H1 (cell line): Measurements from ENCODE around the gene ARG2. TPM values are rescaled to one million over a fixed set of nuclear protein-coding genes. Genes with fewer than 3 reads are reported as not detected.
A peak's percentile ranks its signal among the peaks of the same experiment; 100 is the strongest.

Experiments
- CTCF ChIA-PET: fragments of 300-600 bp; sonication (Branson Sonifier 250); formaldehyde crosslinking; loops from one replicate; lab custom pipeline; 2021; ENCODE audit not compliant: partially characterized antibody; lab: Charles Lee
- POLR2A ChIA-PET: fragments of 300-600 bp; sonication (Branson Sonifier 250); formaldehyde crosslinking; loops from one replicate; lab custom pipeline; 2021; ENCODE audit warnings: inconsistent platforms; ENCODE audit not compliant: partially characterized antibody; lab: Charles Lee
- DNase-seq, 2 experiments: peaks; one replicate each; pipeline versions ENCODE4 v3.0.0 to v3.0.0-alpha.2; 2010 to 2022; ENCODE audit warnings: low spot score in 2 of 2, low read depth in 1 of 2, mixed read lengths in 1 of 2
- FAIRE-seq: peaks from 2 replicates; lab custom pipeline; 2011; peaks lifted over from hg19 to GRCh38; lab: Jason Lieb, UNC
- H2AFZ ChIP-seq: 2 replicates; pipeline ENCODE4 v1.8.1; 2012; ENCODE audit warnings: low read length, inconsistent platforms
- H2AK5ac ChIP-seq: 2 replicates; pipeline ENCODE4 v1.6.1; 2013; ENCODE audit warnings: low read depth, low read length
- H2BK120ac ChIP-seq: replicated peaks from 2 replicates; pipeline ENCODE3; 2013; ENCODE audit warnings: low read depth, low read length, inconsistent platforms
- H2BK12ac ChIP-seq: 2 replicates; pipeline ENCODE4 v1.6.1; 2013; ENCODE audit warnings: low read depth, low read length
- H2BK15ac ChIP-seq: 2 replicates; pipeline ENCODE4 v1.6.1; 2013; ENCODE audit warnings: low read length
- H2BK20ac ChIP-seq: 2 replicates; pipeline ENCODE4 v1.6.1; 2013; ENCODE audit warnings: low read length
- H2BK5ac ChIP-seq: 2 replicates; pipeline ENCODE4 v1.6.1; 2013; ENCODE audit warnings: low read depth, low read length
- H3K14ac ChIP-seq: 2 replicates; pipeline ENCODE4 v1.6.1; 2013; ENCODE audit warnings: inconsistent platforms; ENCODE audit not compliant: insufficient read length
- H3K18ac ChIP-seq: 2 replicates; pipeline ENCODE4 v1.6.1; 2013; ENCODE audit warnings: low read length; ENCODE audit errors: extremely low read depth
- H3K23ac ChIP-seq: 2 replicates; pipeline ENCODE4 v1.6.1; 2013; ENCODE audit warnings: inconsistent platforms; ENCODE audit not compliant: insufficient read length
- H3K23me2 ChIP-seq: 2 replicates; pipeline ENCODE4 v1.6.1; 2013; ENCODE audit warnings: low read depth, low read length
- H3K27ac ChIP-seq: 2 replicates; pipeline ENCODE4 v1.6.1; 2011; ENCODE audit warnings: low read depth, low read length, inconsistent platforms
- H3K27me3 ChIP-seq, 4 experiments: replicated peaks in 1 of 4; 1 replicate in 1 of 4; 2 replicates in 3 of 4; pipeline versions ENCODE4 v1.6.1 to v1.8.1; 2011 to 2013; ENCODE audit warnings: low read length in 3 of 4, mild to moderate bottlenecking in 3 of 4, inconsistent platforms in 2 of 4, mixed read lengths in 2 of 4, moderate library complexity in 1 of 4; ENCODE audit not compliant: control insufficient read depth in 3 of 4, insufficient read depth in 3 of 4; ENCODE audit errors: extremely low read depth in 1 of 4
- H3K36me3 ChIP-seq, 4 experiments: 2 replicates each; pipeline versions ENCODE4 v1.6.1 to v1.8.1; 2011 to 2013; ENCODE audit warnings: mild to moderate bottlenecking in 4 of 4, low read length in 3 of 4, moderate library complexity in 2 of 4, control low read depth in 1 of 4, inconsistent platforms in 1 of 4; ENCODE audit not compliant: insufficient read depth in 4 of 4, control insufficient read depth in 2 of 4
- H3K4ac ChIP-seq: replicated peaks from 2 replicates; pipeline ENCODE3; 2013; ENCODE audit warnings: low read length, low read depth, mixed read lengths, inconsistent platforms; ENCODE audit not compliant: insufficient read length
- H3K4me1 ChIP-seq, 4 experiments: replicated peaks in 1 of 4; 1 replicate in 1 of 4; 2 replicates in 3 of 4; pipeline versions ENCODE4 v1.6.1 to v1.8.1; 2011 to 2013; ENCODE audit warnings: low read length in 3 of 4, inconsistent platforms in 2 of 4, mixed read lengths in 1 of 4; ENCODE audit not compliant: insufficient read depth in 4 of 4, control insufficient read depth in 3 of 4
- H3K4me2 ChIP-seq, 2 experiments: 2 replicates each; pipeline versions ENCODE4 v1.6.1 to v1.8.1; 2011 to 2013; ENCODE audit warnings: low read depth in 2 of 2, low read length in 2 of 2, control low read depth in 1 of 2, inconsistent platforms in 1 of 2, mild to moderate bottlenecking in 1 of 2; ENCODE audit not compliant: insufficient read depth in 1 of 2
- H3K4me3 ChIP-seq, 4 experiments: fragments of 200-600, 300-600 bp in 1 of 4; sonication (generic), shearing (Covaris generic), sonication (Bioruptor Twin) in 1 of 4; 2 replicates each; pipeline versions ENCODE4 v1.5.1 to v1.8.1; 2011 to 2016; ENCODE audit warnings: low read length in 4 of 4, low read depth in 3 of 4, control low read depth in 2 of 4, inconsistent platforms in 2 of 4, mild to moderate bottlenecking in 2 of 4, mixed read lengths in 1 of 4, moderate library complexity in 1 of 4; ENCODE audit not compliant: insufficient read depth in 2 of 4; ENCODE audit errors: extremely low read depth in 1 of 4
- H3K56ac ChIP-seq: replicated peaks from 2 replicates; pipeline ENCODE3; 2013; ENCODE audit warnings: low read depth, mild to moderate bottlenecking, mixed read lengths, low read length, inconsistent platforms; ENCODE audit not compliant: insufficient read length
- H3K79me1 ChIP-seq: 2 replicates; pipeline ENCODE4 v1.6.1; 2013; ENCODE audit warnings: low read depth, low read length, control low read depth
- H3K79me2 ChIP-seq, 2 experiments: 2 replicates each; pipeline versions ENCODE4 v1.6.1 to v1.8.1; 2012 to 2013; ENCODE audit warnings: low read length in 2 of 2, mild to moderate bottlenecking in 2 of 2, inconsistent platforms in 1 of 2; ENCODE audit not compliant: insufficient read depth in 2 of 2, control insufficient read depth in 1 of 2
- H3K9ac ChIP-seq, 4 experiments: replicated peaks in 1 of 4; 1 replicate in 1 of 4; 2 replicates in 3 of 4; pipeline versions ENCODE4 v1.6.1 to v1.8.1; 2011 to 2013; ENCODE audit warnings: low read depth in 3 of 4, low read length in 3 of 4, control low read depth in 2 of 4, mild to moderate bottlenecking in 2 of 4, moderate library complexity in 2 of 4, inconsistent platforms in 1 of 4; ENCODE audit errors: extremely low read depth in 1 of 4
- H3K9me3 ChIP-seq, 2 experiments: 2 replicates each; pipeline versions ENCODE4 v1.6.1 to v1.8.1; 2012 to 2013; ENCODE audit warnings: mild to moderate bottlenecking in 2 of 2, moderate library complexity in 2 of 2, control low read depth in 1 of 2, inconsistent platforms in 1 of 2, low read depth in 1 of 2, low read length in 1 of 2, mixed read lengths in 1 of 2; ENCODE audit not compliant: insufficient read depth in 2 of 2
- H4K20me1 ChIP-seq, 2 experiments: replicated peaks in 1 of 2; 2 replicates each; pipeline versions ENCODE3 to v1.8.1; 2011 to 2013; ENCODE audit warnings: inconsistent platforms in 2 of 2, low read length in 2 of 2, mild to moderate bottlenecking in 1 of 2; ENCODE audit not compliant: insufficient read depth in 2 of 2, control insufficient read depth in 1 of 2
- H4K5ac ChIP-seq: 2 replicates; pipeline ENCODE4 v1.6.1; 2013; ENCODE audit warnings: low read length, low read depth, mixed read lengths, inconsistent platforms; ENCODE audit not compliant: insufficient read length
- H4K8ac ChIP-seq: 2 replicates; pipeline ENCODE4 v1.8.0; 2013; ENCODE audit warnings: mild to moderate bottlenecking, moderate library complexity, low read length, inconsistent platforms; ENCODE audit not compliant: insufficient read depth; ENCODE audit errors: extremely low read depth
- H4K91ac ChIP-seq: replicated peaks from 2 replicates; pipeline ENCODE3; 2013; ENCODE audit warnings: low read length, mixed read lengths, inconsistent platforms; ENCODE audit not compliant: insufficient read length
- CBX5 ChIP-seq: fragments of 300-800, 300-1000 bp; sonication (generic); IDR thresholded peaks from 2 replicates; pipeline ENCODE4 v1.7.1; 2016; ENCODE audit warnings: antibody characterized with exemption, low read length, low read depth
- CBX8 ChIP-seq: fragments of 300-800, 300-1000 bp; sonication (generic); IDR thresholded peaks from 2 replicates; pipeline ENCODE4 v1.7.1; 2016; ENCODE audit warnings: low read depth, low read length, borderline replicate concordance
- CHD2 ChIP-seq: IDR thresholded peaks from 2 replicates; pipeline ENCODE4 v1.6.1; 2012; ENCODE audit warnings: low read length, improper control_type of control experiment
- EGR1 ChIP-seq: IDR thresholded peaks from 2 replicates; pipeline ENCODE4 v1.6.1; 2011; ENCODE audit warnings: low read depth, low read length, borderline replicate concordance
- GABPA ChIP-seq: IDR thresholded peaks from 2 replicates; pipeline ENCODE4 v1.6.1; 2011; ENCODE audit warnings: mild to moderate bottlenecking, low read length, moderate library complexity, borderline replicate concordance; ENCODE audit not compliant: insufficient read depth
- GTF2F1 ChIP-seq: IDR thresholded peaks from 2 replicates; pipeline ENCODE4 v1.6.1; 2012; ENCODE audit warnings: low read depth, low read length, improper control_type of control experiment, borderline replicate concordance
- JUN ChIP-seq: IDR thresholded peaks from 2 replicates; pipeline ENCODE4 v1.6.1; 2011; ENCODE audit warnings: low read depth, mild to moderate bottlenecking, improper control_type of control experiment, low read length
- JUND ChIP-seq: IDR thresholded peaks from 2 replicates; pipeline ENCODE4 v1.6.1; 2011; ENCODE audit warnings: mild to moderate bottlenecking, improper control_type of control experiment, low read length
- MAFK ChIP-seq: IDR thresholded peaks from 2 replicates; pipeline ENCODE4 v1.6.1; 2012; ENCODE audit warnings: low read depth, mild to moderate bottlenecking, improper control_type of control experiment, low read length
- PHF8 ChIP-seq: fragments of 200-600 bp; sonication (generic); conservative IDR thresholded peaks from 2 replicates; pipeline ENCODE4 v1.7.1; 2012; ENCODE audit warnings: low read depth, mild to moderate bottlenecking, inconsistent platforms, low read length, moderate library complexity
- SIRT6 ChIP-seq: IDR thresholded peaks from one replicate; pipeline ENCODE4 v1.7.1; 2012; ENCODE audit warnings: low read length, inconsistent platforms
- SIX5 ChIP-seq: IDR thresholded peaks from 2 replicates; pipeline ENCODE4 v1.6.1; 2011; ENCODE audit warnings: mild to moderate bottlenecking, low read depth, low read length
- TAF1 ChIP-seq: IDR thresholded peaks from 2 replicates; pipeline ENCODE4 v1.6.1; 2011; ENCODE audit warnings: mild to moderate bottlenecking, low read depth, low read length
- TEAD4 ChIP-seq: IDR thresholded peaks from 2 replicates; pipeline ENCODE4 v1.6.1; 2012; ENCODE audit warnings: low read depth, low read length, inconsistent platforms, mixed read lengths
- ZNF274 ChIP-seq: IDR thresholded peaks from 2 replicates; pipeline ENCODE4 v1.7.0; 2012; ENCODE audit warnings: low read length, borderline replicate concordance; ENCODE audit errors: extremely low read depth
- WGBS, 2 experiments: shearing (Covaris generic) in 1 of 2; methylation state at CpG; one replicate each; pipeline versions ENCODE4 v1.1.6 to v1.1.7; 2013 to 2015; ENCODE audit warnings: low lambda C conversion rate in 2 of 2, mixed read lengths in 2 of 2, inconsistent platforms in 1 of 2, low coverage in 1 of 2, missing lambda C conversion rate in 1 of 2; ENCODE audit not compliant: insufficient replicate concordance in 2 of 2, insufficient coverage in 1 of 2, insufficient read length in 1 of 2; ENCODE audit errors: extremely low coverage in 1 of 2, missing lambda C conversion rate in 1 of 2; 5-methylcytosine and 5-hydroxymethylcytosine counted together
- polyA plus RNA-seq, 7 experiments: library from polyadenylated mRNA; depleted of rRNA in 3 of 7; stranded (reverse) in 5 of 7; unstranded in 2 of 7; fragments of >200 nt in 5 of 7; fragments of 200-250 nt in 2 of 7; gene quantifications; 1 replicate in 5 of 7; 2 replicates in 1 of 7; 4 replicates in 1 of 7; pipeline versions ENCODE4 v1.2.1 to v1.2.3, GENCODE V29; 2011 to 2013; ENCODE audit warnings: missing spikeins in 2 of 7, mixed read lengths in 2 of 7
- total RNA-seq: library from RNA; stranded (reverse); fragmentation: NEBNext Ultra II Directional; extraction: Animal tissue kit (Norgen Biotek cat#: 25700); gene quantifications from 2 replicates; pipeline ENCODE4 v1.2.1, GENCODE V29; 2021

The ARG2 gene
- total and polyA plus RNA-seq, 2 of the 8 experiments (the other 6 are each of a cell fraction or from before 2014, with no cell fraction given) = 49.9 to 59.1 TPM

DNA sequence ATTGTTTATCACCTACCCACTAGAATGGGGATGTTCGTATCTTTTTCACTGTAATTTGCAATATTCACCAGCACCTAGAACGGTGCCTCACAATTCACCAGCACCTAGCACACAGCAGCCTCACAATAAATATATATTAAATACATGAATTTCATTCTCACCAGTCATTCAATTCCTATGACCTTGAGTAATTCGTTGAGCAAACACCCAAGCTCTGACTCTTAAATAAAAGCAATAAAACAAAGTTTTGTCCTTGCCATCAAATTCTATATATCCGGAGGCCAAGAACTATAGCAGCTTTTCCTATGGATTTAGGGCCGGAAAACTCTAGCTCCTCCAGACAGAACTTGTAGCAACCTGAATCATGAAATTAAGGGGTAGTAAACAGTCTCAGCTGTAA is 53.7 kb downstream of the ARG2 start:
- WGBS, 2 experiments = 76% methylated on average over 5 of the region's 5 CpGs; no CpG with 5 or more reads in 1 of the 2 experiments
- Histone ChIP-seq H2BK5ac (no peak overlapping the region), H3K9ac (peak overlapping the region in 1 of 4 experiments; percentile 72; a peak in 1 of 7 replicates), H4K5ac (no peak overlapping the region), H2BK20ac (no peak overlapping the region), H3K56ac (no peak overlapping the region), H3K18ac (no peak overlapping the region), H3K4me1 (no peaks in the 10 kb centered on the region; a peak in 2 of 7 replicates), H2BK15ac (no peak overlapping the region), H4K8ac (no peak overlapping the region), H3K23me2 (no peaks in the 10 kb centered on the region; the same call in 1 of the 2 replicates), H3K14ac (no peak overlapping the region), H2BK120ac (no peak overlapping the region), H4K91ac (no peak overlapping the region), H3K79me1 (peaks cover 2% of the 10 kb centered on the region; the same call in 1 of the 2 replicates), H4K20me1 (peaks cover 9 to 10% of the 10 kb centered on the region in 2 experiments), H3K4me2 (peak overlapping the region; percentile 67 to 74), H3K79me2 (peaks cover 3 to 49% of the 10 kb centered on the region in 2 experiments; a peak in 3 of 4 replicates), H2AFZ (no peak overlapping the region), H2AK5ac (no peak overlapping the region), H3K36me3 (peaks cover 5 to 20% (median 10%) of the 10 kb centered on the region in 4 experiments), H3K27me3 (no peaks in the 10 kb centered on the region), H3K4me3 (peak overlapping the region; percentile 77 to 96 (median 80)), H3K9me3 (no peaks in the 10 kb centered on the region), H3K4ac (no peak overlapping the region), H2BK12ac (no peak overlapping the region), H3K23ac (no peak overlapping the region), H3K27ac (no peak overlapping the region)
- FAIRE-seq (no peak), DNase-seq (no peak)
- POLR2A ChIA-PET = interaction anchor here (0.8 to 3.9 kb wide), 5 partner anchors 13 to 53 kb away, joined by 3 to 21 read pairs (median 8); partner anchors contain the start of genes ARG2 and RDH11
- CTCF ChIA-PET = interaction anchor here (0.6 to 1.6 kb wide), 17 partner anchors 10 to 257 kb away, joined by 3 to 6 read pairs (median 3); partner anchors contain the start of gene RDH12
- TF ChIP-seq SIRT6 (no peak), EGR1 (no peak), CBX8 (no peak), CHD2 (no peak), SIX5 (no peak), TAF1 (no peak), JUN (no peak), MAFK (no peak), JUND (no peak), GABPA (no peak), ZNF274 (no peak), TEAD4 (no peak), CBX5 (no peak), PHF8 (no peak), GTF2F1 (no peak)
